CD4-positive, alpha-beta T cell treated with Interleukin-17A for 4 hours (primary cell): Measurements from ENCODE around the gene FUT4.
"Not testable (repeated sequence)": the region's sequence is repeated elsewhere in the genome, so short reads cannot be mapped to it uniquely, and the experiment has no call there.

Source experiments
- DNase-seq: peaks from one replicate; pipeline ENCODE4 v3.0.0-alpha.2; 2020; ENCODE audit warnings: mixed read lengths

The FUT4 gene

GRCh38 chr11:94533696-94534630 is 9.8 kb upstream of the FUT4 start:
- DNase-seq = no peak

- no peak for DNase-seq
These were observed 7.3 kb upstream of the FUT4 start for GRCh38 chr11:94536386-94536785.

- no peak for DNase-seq
These were observed 6.6 kb upstream of the FUT4 start for GRCh38 chr11:94537031-94537600.

- DNase-seq = no peak
These were observed 4.3 kb upstream of the FUT4 start for GRCh38 chr11:94539420-94539819.

GRCh38 chr11:94544646-94545263 is 1.0 kb downstream of the FUT4 start:
- no peak for DNase-seq

GRCh38 chr11:94545264-94546161 is 1.8 kb downstream of the FUT4 start:
- no peak for DNase-seq

- no peak for DNase-seq
These were observed 2.4 kb downstream of the FUT4 start for GRCh38 chr11:94546162-94546470.

- no peak for DNase-seq
These were observed 3.2 kb downstream of the FUT4 start for GRCh38 chr11:94546886-94547285.

GRCh38 chr11:94549146-94549545 is 5.4 kb downstream of the FUT4 start:
- DNase-seq = no peak

GRCh38 chr11:94550513-94550912 is 6.8 kb downstream of the FUT4 start:
- no peak for DNase-seq

GRCh38 chr11:94553938-94554337 is 10.2 kb downstream of the FUT4 start:
- no peak for DNase-seq

GRCh38 chr11:94555752-94556329 is 12.1 kb downstream of the FUT4 start:
- not testable (repeated sequence) for DNase-seq

- DNase-seq = no peak
These were observed 13.7 kb downstream of the FUT4 start for GRCh38 chr11:94557421-94557820.

GRCh38 chr11:94557992-94558391 is 14.3 kb downstream of the FUT4 start:
- DNase-seq = no peak

- DNase-seq = no peak
These were observed 14.7 kb downstream of the FUT4 start for GRCh38 chr11:94558468-94558867.

GRCh38 chr11:94558932-94559331 is 15.2 kb downstream of the FUT4 start:
- DNase-seq = no peak

- no peak for DNase-seq
These were observed 15.6 kb downstream of the FUT4 start for GRCh38 chr11:94559361-94559760.

- no peak for DNase-seq
These were observed 17.1 kb downstream of the FUT4 start for GRCh38 chr11:94560834-94561233.

- DNase-seq = no peak
These were observed 19.6 kb downstream of the FUT4 start for GRCh38 chr11:94563176-94563847.

GRCh38 chr11:94563848-94564467 is 20.2 kb downstream of the FUT4 start:
- no peak for DNase-seq

- DNase-seq = no peak
These were observed 23.5 kb downstream of the FUT4 start, which contains the start of gene PIWIL4 for GRCh38 chr11:94567181-94567670. PIWIL4 (plus strand) TSS chr11:94567368; CDS start chr11:94567519, 151 bp downstream.
